Measurements from ENCODE around the gene PHLDB1.

DNA sequence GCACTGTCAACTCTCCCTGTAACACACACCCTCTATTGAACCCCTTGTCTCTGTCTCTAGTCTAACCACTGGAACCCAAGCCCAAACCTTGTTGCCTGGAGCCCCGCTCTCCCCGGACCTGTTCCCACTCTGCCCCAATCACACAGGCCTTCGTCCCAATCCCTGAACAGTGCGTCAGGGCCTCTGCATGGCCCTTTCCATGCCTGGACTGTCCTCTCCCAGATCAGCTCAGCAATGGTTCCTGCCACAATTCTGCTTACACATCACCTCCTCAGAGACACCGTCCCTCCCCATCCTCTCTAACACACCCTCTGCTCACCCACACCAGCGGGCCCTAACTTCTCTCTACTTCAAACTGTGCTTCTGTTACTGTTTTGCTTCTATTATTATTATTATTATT lies 70.6 kb downstream of the PHLDB1 start:
- TF ChIP-seq CTCF (IDR thresholded peaks at IDR 0.05): no peak
- TF ChIP-seq POLR2A (IDR thresholded peaks at IDR 0.05): no peak
